ENCODE data around the gene EVI5L.
"Not testable (repeated sequence)": the region's sequence is repeated elsewhere in the genome, so short reads cannot be mapped to it uniquely, and the experiment has no call there.

EVI5L gene

DNA sequence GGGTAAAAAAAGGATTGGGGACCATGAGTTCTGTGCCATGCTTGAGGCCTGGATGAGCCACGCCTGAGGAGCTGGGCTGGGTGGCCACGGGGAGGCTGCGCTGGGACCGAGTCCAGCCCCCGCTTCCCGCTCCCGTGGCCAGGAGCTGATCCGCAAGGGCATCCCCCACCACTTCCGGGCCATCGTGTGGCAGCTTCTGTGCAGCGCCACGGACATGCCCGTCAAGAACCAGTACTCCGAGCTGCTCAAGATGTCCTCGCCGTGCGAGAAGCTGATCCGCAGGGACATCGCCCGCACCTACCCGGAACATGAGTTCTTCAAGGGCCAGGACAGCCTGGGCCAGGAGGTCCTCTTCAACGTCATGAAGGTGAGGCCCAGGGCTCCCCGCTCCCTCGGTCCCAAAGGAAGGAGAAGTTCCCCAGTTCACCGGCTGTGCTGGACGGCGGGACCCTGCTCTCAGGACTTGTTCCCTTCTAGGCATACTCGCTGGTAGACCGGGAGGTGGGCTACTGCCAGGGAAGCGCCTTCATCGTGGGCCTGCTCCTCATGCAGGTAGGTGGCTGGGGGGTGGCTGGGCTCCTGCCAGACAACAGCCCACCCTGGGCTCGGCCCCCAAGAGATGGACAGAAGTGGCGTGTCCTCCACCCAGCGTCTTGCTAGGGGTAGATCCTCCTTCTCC lies 18.9 kb downstream of the EVI5L start:
- DNase-seq: no peak

DNA sequence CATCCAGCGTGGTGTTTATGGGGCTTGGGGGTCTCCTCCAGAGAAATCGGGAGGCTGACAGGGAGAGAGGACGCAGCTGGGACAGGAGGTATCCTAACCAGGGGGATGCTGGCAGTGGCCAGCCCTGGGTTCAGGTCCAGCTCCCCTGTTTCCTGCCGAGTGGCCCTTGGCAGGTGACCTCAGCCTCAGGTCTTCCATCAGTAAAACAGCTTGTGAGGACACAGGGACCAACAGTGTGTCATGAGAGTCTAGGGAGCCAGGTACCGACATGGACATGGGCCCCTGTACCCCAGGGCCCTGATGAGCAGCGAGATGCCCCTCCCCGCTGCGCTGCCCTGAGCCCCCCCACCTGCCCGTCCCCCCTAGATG lies 19.6 kb downstream of the EVI5L start:
- DNase-seq: no peak

DNA sequence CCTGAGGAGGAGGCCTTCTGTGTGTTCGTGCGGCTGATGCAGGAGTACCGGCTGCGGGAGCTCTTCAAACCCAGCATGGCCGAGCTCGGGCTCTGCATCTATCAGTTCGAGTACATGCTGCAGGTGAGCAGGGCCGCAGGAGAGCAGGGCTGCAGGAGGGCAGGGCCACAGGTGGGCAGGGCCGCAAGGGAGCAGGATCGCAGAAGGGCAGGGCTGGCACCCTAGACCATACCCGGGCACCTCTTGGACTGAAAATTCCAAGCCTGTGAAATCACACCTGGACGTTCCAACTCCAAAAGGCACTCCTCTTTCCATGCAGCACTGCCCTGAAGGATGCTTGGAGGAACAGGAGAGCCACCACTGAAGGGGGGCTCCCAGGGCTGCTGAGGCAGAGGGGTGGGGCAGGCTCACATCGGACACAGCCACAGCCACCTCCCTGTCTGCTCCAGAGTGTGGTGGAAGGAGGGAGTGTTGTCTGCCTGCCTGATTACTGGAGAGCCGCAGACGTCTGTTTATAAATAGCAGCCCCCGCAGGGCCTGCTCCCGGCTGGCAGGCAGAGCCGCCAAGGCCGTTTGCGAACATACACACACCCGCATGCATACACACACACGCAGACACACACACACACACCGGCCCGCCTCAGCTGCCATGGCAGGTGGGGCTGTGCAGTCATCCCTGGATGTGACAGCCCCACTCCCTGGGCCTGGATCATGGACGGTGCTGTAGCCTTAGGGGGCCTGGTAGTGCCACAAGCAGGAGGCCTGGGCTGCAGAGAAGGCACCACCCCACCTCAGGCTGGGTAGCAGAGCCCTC lies 20.2 kb downstream of the EVI5L start:
- no peak for DNase-seq

DNA sequence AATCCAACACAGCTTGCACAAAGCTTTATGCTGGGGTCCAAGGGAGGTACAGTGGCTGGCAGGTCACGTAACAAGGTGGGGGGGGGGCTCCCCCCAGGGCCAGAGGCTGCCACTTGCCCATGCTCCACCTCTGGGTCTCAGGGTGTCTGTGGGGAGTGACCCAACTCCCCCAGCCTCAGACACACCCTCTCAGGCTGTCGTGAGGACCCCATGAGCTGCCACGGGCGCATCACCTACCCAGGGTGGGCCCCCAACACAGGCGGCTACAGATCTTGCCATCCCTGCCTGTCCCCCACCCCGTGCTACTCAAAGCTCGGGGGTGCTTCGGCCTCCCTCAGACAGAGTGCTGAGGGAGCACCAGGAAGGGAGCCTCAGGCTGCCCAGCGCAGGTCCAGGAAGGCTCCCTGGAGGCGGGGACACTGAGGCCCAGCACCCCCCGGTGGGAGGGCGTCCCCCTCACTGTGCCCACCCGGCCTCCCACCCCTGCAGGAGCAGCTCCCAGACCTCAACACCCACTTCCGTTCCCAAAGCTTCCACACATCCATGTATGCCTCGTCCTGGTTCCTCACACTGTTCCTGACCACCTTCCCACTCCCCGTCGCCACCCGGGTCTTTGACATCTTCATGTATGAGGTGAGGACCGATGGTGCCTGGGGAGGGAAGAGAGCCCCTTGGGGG lies 21.1 kb downstream of the EVI5L start:
- no peak for DNase-seq

DNA sequence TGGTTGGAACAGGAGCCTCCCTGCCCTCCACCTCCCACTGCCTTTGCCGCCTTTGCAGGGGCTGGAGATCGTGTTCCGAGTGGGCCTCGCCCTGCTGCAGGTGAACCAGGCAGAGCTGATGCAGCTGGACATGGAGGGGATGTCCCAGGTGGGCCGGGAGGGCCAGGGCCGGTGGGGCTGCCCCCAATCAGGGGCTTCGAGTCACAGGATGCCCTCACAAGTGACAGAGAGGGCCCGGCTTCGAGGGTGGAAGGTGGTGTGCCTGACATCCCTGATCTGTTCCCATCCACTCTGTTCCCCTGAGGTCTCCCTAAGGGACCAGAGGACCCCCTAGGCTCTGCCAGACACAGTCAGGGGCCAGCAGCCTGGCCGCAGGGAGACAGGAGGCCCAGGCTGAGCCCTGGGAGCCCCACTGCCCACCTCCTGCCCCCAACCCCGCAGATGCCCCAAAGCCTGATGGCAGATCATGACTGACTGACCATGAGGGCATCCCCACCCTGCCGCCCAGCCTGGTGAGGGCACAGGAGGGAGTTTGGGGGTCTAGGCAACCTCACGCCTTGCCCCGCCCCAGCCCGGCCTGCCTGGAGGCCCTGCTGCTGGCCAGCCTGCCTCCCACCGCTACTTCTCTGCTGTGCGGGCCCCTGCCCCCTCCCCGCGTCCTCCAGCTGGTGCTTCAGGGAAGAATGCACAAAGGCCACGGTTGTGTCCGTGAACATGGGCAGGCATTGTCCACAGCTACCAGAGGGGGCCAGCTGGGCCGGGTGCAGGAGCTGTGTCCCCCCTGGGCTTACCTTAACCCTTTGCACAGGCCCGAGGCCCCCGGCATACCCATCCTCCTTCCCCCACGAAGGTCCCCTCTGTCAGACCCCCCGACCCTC lies 21.8 kb downstream of the EVI5L start:
- no peak for DNase-seq

DNA sequence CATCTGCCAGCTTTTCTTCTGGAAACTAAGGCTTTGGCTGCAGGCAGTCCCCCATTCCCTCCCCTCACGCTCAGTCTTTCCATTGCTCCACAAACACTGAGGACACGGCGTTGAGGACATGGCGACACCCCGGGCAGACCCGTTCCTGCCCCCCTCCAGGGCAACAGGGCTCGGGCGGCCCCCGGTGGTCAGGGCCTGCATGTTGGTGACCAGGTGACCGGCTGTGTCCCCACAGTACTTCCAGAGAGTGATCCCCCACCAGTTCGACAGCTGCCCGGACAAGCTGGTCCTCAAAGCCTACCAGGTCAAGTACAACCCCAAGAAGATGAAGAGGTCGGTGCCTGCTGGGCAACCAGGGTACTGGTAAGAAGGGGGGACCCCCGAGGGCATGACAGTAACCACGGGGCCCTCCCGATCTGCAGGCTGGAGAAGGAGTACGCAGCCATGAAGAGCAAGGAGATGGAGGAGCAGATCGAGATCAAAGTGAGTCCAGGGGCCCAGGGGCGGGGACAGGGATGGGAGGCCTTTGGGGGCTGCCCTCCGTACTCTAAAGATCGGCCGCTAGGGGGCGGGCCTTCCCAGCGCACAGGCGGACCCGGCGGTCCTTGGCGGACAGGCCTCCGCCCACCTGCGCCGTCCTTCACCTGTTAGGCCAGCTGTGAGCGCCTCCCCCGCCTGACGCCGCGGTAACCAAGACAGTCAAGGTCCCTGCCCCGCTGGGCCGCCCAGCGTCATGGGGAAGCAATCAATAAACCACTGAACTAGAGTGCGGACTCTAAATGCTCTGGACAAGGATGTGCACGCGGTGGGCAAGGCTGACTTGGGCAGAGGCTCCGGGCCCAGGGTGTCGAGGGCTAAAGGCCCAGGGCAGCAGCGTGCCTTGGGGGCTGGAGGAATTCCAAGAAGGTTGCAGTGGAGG lies 23.1 kb downstream of the EVI5L start:
- DNase-seq: peak; percentile 71

DNA sequence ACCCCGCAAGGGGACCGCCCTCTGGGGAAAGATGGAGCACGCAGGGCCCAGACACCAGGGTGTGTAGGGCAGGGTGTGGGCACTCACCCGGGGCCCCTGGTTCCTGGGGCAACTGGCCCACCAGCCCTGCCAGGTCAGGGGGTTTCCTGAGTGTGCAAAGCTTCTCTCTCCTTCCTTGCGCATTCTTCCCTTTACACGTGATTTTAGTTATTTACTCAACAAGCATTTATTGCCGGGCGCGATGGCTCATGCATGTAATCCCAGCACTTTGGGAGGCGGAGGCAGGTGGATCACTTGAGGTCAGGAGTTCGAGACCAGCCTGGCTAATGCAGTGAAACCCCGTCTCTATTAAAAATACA lies 23.7 kb downstream of the EVI5L start:
- DNase-seq: no peak

DNA sequence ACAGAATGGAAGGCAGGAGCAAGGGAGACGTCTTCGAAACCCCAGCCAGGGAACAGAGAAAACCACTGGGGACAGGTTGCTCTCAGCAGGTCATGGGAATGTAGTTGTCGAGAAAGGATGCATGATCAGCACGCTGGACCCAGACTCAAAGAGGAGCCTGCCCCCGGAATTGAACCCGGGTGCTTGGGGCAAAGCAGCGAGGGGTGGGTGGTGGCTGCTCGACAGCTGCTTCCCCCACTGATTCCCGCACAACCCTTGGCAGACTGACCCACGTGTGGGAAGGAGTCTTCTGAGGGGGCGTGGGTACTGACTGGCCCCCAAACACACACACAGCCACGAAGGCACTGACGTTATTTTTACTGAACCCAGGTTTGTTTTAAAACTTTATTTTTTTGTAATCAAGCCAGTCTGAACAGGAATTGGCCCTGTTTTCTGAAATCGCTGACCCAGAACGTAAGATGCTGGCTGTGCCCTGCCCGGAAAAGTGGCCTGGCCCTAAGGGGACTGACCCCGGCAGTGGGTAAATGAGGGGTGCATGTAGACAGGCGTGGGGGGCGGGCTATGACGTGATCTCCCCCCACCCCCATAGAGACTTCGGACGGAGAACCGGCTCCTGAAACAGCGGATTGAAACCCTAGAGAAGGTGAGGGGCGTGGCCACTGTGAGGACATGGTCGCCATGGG lies 25.5 kb downstream of the EVI5L start:
- no peak for DNase-seq

DNA sequence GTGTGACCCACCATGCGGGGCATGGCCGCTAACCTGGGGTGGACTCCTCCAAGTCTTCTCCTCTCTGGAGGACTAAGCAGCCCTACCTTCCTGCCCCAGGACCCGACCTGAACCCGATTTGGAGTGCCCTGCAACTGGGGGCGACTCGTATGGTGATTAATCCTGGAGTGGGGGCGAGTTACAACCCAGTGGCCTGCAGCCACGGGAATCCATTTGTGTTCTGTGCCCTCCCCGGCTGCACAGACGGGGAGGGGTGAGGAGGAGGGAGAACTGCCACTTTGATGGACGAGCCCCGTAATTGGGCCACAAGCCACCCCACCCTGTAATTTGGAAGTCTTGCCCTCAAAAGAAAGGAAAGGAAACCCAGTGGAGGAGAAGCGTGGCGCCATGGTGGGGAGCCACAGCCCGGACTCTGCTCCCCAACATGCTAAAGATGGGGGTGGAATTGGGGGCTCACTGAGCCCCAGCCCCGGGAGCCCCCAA lies 26.1 kb downstream of the EVI5L start:
- no peak for DNase-seq

DNA sequence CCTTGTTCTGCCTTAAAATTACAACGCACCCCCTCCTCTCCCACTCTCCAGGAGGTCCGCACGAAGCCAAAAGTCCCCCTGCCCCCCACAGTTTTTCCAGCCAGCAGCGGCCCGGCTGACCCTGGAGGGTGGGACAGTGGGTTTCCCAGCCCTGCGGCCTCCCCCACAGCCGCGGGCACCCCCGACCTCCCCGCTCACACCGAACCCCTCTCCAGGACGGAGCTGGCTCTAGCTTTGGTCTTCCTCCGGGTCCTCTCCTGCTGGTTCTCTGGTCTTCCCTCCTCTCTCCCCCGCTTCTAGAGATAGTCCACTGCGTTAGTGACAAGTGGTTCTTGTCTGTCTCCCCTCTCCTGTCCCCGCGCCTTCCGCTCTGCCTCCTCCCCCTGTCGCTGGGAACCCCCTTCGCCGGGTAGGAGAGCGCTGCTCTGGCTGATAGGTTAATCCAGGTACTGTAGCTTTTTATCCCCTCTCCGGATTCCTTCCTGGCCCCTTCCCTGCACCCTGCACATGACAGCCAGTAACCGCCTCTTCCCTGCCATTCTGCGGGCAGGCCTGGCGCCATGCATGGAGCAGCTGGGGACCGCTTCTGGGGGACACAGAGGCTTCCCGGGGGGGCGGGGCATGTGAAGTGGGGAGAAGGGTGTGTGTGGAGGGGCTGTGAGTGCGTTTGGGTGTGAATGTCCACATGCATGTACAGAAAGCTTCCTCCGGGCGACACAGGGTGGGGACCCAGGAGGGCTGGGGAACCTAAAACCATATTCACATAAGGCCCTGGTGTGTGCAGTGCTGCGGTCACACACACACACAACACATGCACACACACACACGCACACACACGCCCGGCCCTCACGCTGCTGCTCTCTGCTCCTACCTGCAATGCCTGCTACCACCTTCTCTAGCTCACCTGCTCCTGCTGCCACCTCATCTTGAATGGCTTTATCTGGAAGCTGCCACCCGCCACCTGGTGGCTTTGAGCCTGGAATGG lies 27.0 kb downstream of the EVI5L start:
- DNase-seq: no peak

DNA sequence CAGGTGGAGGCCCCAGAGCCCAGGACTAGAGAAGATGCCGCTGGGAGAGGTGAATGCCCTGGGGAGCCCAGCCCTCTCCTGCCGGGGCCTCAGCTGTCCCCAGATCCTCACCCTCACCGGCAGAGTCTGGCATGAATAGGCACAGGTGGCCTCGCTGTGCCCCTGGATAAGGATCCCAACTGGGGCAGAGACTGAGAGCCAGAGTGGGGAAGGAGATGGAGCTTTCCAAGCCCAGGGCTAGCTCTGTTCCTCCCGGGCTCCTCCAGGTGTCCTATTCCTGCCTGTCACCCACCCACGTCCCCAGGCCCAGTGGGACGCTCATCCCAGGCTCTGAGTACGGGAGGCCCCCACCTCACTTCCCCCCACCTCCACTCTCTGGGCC lies 27.7 kb downstream of the EVI5L start:
- no peak for DNase-seq

DNA sequence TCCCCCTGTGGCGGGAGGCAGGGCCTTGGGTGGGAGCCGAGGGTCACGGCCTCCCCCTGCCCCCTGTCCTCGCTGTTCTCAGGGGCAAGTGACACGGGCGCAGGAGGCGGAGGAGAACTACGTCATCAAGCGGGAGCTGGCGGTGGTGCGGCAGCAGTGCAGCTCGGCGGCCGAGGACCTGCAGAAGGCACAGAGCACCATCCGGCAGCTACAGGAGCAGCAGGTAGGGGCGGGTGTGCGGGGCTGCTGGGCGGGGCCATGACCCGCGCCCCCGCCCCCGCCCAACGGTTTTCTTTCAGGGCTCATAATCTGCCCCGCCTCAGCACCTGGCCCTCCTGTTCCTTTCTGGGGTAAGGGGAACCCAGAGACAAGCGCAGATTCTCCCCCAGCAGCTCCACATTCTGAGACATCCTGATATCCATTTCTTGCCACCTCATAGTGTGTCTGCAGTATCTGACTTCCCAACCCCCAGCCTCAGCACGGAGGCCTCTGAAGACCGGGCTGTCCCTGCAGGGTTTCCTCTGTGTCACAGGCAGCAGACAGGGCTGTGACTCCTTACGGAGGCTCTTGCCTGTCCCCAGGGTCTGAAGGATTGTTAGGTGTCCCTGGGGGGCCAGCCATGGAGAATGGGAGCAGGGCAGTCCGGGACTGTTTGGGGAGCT lies 28.2 kb downstream of the EVI5L start:
- DNase-seq: no peak

DNA sequence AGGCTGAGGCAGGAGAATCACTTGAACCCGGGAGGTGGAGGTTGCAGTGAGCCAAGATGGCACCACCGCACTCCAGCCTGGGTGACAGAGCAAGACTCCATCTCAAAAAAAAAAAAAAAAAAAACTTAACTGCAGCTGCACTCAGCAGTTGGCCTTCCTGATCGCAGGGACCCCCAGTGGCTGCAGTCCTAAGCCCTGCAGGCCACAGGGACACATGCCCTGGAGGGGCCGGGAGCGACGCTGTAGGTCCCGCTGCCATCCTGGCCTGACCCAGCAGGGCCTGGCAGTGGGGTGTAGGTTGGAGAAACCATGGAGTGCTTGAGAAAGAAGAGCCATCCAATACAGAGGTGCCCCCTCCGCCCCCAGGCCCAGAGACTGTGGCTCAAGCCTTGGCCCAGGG lies 29.1 kb downstream of the EVI5L start:
- DNase-seq: not testable (repeated sequence)

DNA sequence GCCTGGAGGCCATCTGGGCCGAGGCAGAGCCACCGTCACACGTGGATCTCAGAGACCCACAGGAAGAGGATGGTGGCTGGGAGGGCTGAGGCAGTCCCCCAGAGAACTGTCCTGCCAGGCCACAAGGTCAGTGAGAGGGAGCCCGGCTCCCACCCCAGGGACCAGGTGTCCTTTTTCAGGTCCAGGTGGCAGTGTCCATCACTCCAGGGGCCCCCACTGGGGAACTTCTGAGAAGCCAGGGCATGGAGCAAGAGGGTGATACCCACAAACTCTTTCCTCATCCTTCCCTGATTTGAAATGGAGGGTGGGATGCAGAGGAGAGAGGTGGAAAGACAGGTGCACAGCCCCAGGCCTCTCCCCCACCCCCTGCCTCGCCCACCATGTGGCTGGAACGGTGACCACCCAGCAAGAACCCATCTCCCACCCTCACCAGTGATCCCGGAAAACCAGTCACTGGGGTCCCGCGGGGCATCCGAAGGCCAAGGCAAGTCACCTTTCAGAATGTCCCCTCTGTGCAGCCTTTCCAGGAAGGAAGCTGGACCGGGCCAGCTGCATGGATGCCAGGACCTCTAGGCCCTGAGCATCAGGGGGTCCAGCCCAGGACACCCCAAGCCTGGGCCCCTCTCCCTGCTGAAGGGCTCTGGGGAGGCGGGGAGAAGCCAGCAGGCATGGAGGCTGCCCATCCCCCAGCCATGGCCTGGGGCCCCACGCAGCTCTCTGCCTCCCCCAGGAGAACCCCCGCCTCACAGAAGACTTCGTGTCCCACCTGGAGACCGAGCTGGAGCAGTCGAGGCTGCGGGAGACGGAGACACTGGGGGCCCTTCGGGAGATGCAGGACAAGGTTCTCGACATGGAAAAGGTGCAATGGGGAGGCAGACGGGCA lies 30.1 kb downstream of the EVI5L start:
- no peak for DNase-seq

DNA sequence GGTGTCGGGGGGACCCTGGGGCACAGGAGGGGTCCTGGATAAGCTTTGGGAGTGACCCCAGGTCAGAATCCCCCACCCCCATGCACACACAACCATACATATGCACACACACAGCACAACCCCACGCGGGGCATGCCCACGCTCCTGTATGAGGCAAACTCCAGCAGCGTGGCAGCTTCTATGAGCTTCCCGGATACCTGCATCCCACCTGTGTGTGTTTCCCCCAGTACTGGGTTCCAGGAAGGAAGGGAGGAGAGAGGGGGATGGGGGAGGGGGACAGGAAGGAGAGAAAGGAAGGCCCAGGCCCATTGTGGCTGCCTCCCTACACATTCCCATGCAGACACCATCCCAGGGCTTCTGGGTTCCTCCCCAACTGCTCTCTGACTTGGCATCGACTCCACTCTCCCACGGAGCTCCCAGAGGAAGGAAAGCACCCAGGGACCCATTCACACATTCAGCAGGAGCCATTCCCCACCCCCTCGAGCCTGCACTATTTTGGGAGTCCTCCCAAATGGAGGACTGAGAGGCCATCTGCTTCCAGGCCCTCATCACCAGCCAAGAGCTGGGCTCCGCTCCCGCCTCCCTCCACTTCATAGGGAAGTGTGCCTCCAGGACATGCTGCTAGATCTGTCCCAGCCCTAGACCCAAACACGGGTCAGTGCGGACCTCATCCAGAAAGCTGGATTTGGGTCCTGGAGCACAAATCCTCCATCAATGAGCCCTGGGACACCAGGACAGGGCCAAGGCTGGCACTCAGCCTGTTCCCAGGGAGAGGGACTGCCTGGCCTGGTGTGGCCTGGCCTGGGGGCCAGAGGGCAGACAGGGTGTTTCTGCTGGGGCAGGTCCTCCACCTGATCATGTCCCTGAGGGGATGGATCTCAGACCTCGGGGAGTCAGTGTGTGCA lies 30.9 kb downstream of the EVI5L start:
- DNase-seq: no peak

DNA sequence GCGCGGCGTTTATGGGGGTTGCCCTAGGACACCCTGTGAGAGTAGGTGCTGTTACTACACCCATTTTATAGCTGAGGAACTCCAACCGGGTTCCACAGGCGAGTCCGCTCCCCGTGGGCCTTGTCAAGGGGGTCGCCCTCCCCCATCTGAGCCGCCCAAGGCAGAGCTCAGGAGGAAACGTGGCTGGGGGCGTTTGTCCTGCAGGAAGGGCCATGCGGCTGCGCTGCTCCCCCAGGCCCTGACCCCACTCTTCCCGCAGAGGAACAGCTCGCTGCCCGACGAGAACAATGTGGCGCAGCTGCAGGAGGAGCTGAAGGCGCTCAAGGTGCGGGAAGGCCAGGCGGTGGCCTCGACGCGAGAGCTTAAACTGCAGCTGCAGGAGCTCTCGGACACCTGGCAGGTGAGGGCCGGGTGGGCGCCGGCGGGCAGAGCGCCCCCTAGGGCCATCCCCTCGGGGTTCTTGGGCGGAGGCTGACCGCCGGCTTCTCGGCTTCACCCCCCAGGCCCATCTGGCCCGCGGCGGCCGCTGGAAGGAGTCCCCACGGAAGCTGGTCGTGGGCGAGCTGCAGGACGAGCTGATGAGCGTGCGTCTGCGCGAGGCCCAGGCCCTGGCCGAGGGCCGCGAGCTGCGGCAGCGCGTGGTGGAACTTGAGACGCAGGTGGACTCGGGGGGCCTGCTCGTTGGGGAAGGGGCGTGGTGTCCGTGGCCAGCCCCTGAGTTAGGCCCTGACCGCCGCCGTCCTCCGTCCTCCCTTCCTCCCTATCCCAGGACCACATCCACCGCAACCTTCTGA lies 31.8 kb downstream of the EVI5L start:
- DNase-seq: no peak

All from activated CD4-positive, alpha-beta T cell treated with anti-CD3 and anti-CD28 coated beads, Interleukin-10, Interleukin-2, amounts not matched to agents 100 ng/mL and 50 ng/mL, durations not matched to agents 16 hours and 8 hours (primary cell).